Testis (tissue), 3 donors: Measurements from ENCODE around the gene PBX1. TPM values are rescaled to one million over a fixed set of nuclear protein-coding genes. Genes with fewer than 3 reads are reported as not detected.

ENCODE experiments used
- DNase-seq: peaks from one replicate; pipeline ENCODE4 v3.0.0-alpha.2; 2019
- H3K27ac ChIP-seq, 2 donors: fragments of 200-600 bp; sonication (generic); one replicate each; pipeline ENCODE4 v1.5.1; 2019
- H3K27me3 ChIP-seq: fragments of 200-600 bp; sonication (generic); one replicate; pipeline ENCODE4 v1.5.1; 2019
- H3K36me3 ChIP-seq: fragments of 200-600 bp; sonication (generic); one replicate; pipeline ENCODE4 v1.5.1; 2017; ENCODE audit warnings: low read depth; ENCODE audit errors: missing control alignments
- H3K4me1 ChIP-seq: fragments of 200-600 bp; sonication (generic); one replicate; pipeline ENCODE4 v1.5.1; 2019
- H3K4me3 ChIP-seq, 2 donors: fragments of 200-600 bp; sonication (generic); one replicate each; pipeline ENCODE4 v1.5.1; 2017 to 2019
- H3K9me3 ChIP-seq: fragments of 200-600 bp; sonication (generic); one replicate; pipeline ENCODE4 v1.5.1; 2017
- POLR2A ChIP-seq: fragments of 450-650 bp; IDR thresholded peaks from one replicate; pipeline ENCODE4 v1.6.1; 2017; ENCODE audit warnings: antibody characterized with exemption, mild to moderate bottlenecking, moderate library complexity
- WGBS, 2 donors: methylation state at CpG; one replicate each; pipeline ENCODE4 v1.1.5; 2018; 5-methylcytosine and 5-hydroxymethylcytosine counted together
- intact Hi-C: fragments of 100-400 bp; cut with DNase I; formaldehyde crosslinking; loops from one replicate; pipeline ENCODE4 v1.15.1; 2023; ENCODE audit warnings: low total_unique reads
- polyA plus RNA-seq: library from polyadenylated mRNA; stranded (reverse); fragments of 350-450 nt; fragmentation: Illumina TruSeq; extraction: RNeasy Lipid Tissue Mini Kit (QIAGEN cat#74804); gene quantifications from one replicate; pipeline ENCODE4 v1.2.3, GENCODE V29; 2014; ENCODE audit warnings: low read depth, low replicate concordance; ENCODE audit not compliant: insufficient read depth
- total RNA-seq, 2 donors: library from RNA; depleted of rRNA; stranded (reverse); fragments of >200 nt; gene quantifications; one replicate each; pipeline ENCODE4 v1.2.3, GENCODE V29; 2016
- TF ChIP-seq, protein P1 (sequence below), 3 experiments: fragments of 450-650 bp in 2 of 3; fragments of 200-600 bp in 1 of 3; sonication (generic) in 1 of 3; IDR thresholded peaks; one replicate each; pipeline ENCODE4 v1.5.1; 2016 to 2019; ENCODE audit warnings: antibody characterized with exemption in 3 of 3, mild to moderate bottlenecking in 2 of 3, moderate library complexity in 1 of 3

PBX1 gene
- total and polyA plus RNA-seq, 3 donors from 2014 or later = 20.2 to 25.0 (median 20.3) TPM

DNA sequence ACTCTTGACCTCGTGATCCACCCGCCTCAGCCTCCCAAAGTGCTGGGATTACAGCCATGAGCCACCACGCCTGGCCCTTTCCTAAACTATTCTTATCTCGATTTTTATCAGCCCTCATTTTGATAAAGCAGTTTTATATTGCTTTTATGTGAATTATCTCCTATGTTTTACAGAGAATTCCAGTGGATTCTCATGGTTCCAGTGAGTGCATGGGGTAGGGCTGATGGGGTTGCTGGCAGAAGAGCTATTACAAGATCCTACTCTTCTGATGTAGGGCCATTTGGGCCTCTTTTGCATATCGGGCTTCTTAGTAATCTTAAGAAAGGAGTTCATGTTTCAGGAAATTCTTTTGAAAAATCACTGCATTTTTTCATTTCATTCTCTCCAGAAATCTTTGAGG is 187.6 kb downstream of the PBX1 start:
- 74 to 75% methylated on average over 5 of the region's 5 CpGs for WGBS, 2 donors
- intact Hi-C loops = no loop called here
- Histone ChIP-seq H3K4me3 (no peak overlapping the region), H3K27me3 (no peaks in the 10 kb centered on the region), H3K27ac (no peak overlapping the region), H3K9me3 (no peaks in the 10 kb centered on the region), H3K4me1 (no peaks in the 10 kb centered on the region), H3K36me3 (no peaks in the 10 kb centered on the region)
- no peak for DNase-seq
- no peak for TF ChIP-seq POLR2A
- TF ChIP-seq, protein P1, sequence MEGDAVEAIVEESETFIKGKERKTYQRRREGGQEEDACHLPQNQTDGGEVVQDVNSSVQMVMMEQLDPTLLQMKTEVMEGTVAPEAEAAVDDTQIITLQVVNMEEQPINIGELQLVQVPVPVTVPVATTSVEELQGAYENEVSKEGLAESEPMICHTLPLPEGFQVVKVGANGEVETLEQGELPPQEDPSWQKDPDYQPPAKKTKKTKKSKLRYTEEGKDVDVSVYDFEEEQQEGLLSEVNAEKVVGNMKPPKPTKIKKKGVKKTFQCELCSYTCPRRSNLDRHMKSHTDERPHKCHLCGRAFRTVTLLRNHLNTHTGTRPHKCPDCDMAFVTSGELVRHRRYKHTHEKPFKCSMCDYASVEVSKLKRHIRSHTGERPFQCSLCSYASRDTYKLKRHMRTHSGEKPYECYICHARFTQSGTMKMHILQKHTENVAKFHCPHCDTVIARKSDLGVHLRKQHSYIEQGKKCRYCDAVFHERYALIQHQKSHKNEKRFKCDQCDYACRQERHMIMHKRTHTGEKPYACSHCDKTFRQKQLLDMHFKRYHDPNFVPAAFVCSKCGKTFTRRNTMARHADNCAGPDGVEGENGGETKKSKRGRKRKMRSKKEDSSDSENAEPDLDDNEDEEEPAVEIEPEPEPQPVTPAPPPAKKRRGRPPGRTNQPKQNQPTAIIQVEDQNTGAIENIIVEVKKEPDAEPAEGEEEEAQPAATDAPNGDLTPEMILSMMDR (IDR thresholded peaks at IDR 0.05) = no peak

DNA sequence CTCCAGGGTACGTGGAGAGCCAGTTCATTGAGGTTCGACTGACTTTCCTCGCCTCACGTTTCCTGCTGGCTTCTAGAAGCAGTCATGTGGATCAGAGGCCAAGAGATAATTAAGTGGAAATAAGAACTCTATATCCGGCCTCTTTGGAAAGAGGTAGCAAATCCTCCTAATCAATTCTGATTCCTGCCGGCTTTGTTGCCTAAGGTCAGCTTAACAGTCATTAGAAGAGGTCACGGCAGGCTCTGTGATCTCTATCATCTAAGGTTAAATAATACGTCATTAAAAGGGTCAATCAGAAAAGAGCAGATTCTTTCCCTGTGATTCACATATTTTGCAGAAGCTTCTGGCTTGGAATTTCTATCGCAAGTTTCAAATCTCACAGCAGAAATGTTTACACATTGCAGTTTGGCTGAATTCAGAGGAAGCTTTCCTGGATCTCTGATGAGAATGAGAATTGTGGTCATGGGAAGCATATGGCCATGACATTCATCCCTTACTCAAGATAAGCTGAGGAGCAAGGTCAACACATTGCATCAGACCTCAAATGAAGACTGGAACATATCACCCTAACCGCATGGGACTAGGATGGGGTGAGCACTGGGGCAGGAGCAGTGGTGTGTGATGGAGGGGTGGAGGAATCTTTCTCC is 189.4 kb downstream of the PBX1 start:
- no peaks in the 10 kb centered on the region for H3K9me3 ChIP-seq
- intact Hi-C loops = no loop called here
- H3K27ac ChIP-seq = peak overlapping the region in 1 of 2 donors; percentile 59
- no peaks in the 10 kb centered on the region for H3K4me1 ChIP-seq
- peak; percentile 22 for DNase-seq
- H3K4me3 ChIP-seq = no peak overlapping the region
- 41 to 57% methylated on average over 10 of the region's 10 CpGs for WGBS, 2 donors
- H3K27me3 ChIP-seq = no peaks in the 10 kb centered on the region
- TF ChIP-seq, protein P1 (IDR thresholded peaks at IDR 0.05) = no peak
- TF ChIP-seq POLR2A = no peak
- no peaks in the 10 kb centered on the region for H3K36me3 ChIP-seq

DNA sequence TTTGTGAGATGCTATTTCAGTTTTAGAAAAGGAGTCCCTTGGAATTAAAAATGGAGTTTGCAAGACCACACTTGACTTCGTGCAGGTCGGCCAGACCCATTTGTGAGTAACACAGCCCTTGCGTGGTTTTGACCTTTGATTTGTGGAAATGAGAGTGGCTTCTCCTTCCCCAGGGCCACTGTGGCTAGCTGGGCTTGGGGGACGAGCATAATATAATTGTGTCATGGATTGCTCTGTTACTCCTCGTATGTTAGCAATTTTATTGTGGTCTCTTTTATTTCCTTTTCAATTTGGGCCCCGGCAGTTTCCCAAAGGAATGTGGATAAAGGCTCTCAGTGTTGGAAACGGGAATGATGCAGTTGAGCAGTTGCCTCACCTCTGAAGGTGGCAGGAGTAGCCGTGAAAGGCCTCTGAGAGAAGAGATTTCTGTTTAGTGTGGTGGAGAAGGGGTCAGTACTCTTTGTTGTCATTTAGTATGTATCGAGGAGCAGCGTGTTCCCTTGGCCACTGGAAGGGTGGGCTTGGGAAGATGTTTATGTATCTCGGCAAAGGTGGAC is 194.6 kb downstream of the PBX1 start:
- Histone ChIP-seq H3K4me1 (no peaks in the 10 kb centered on the region), H3K4me3 (no peak overlapping the region), H3K9me3 (no peaks in the 10 kb centered on the region), H3K36me3 (no peaks in the 10 kb centered on the region), H3K27ac (peak overlapping the region; percentile 23 to 58), H3K27me3 (no peaks in the 10 kb centered on the region)
- TF ChIP-seq, protein P1 (IDR thresholded peaks at IDR 0.05) = no peak
- TF ChIP-seq POLR2A = no peak
- 59 to 68% methylated on average over 11 of the region's 11 CpGs for WGBS, 2 donors
- DNase-seq = no peak
- intact Hi-C loops = no loop called here

DNA sequence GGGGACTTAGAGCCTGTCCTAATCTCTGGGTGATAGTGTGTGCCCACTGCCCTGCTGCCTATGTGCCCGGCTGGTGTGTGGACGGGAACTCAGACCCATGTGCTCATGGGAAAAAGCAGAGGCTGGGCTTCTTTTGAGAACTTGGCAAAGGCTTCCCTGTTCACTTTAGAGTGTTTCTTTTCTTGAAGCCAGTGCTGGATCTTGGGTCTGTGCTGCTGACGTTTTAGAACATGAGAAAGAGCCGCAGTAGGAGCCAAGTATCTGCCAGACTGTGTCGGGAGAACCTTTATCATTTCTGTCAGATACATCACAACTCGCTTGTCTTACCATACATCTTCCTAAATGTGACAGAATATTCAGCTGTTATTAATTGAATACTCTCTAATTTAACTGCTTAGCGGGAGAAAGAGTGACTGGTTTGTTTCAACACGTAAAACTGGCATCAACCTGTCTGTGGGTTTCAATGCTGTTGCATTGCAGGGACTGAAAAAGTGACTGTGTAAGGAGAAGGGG is 195.2 kb downstream of the PBX1 start:
- H3K36me3 ChIP-seq = no peaks in the 10 kb centered on the region
- no peak overlapping the region for H3K4me3 ChIP-seq
- no peaks in the 10 kb centered on the region for H3K4me1 ChIP-seq
- H3K9me3 ChIP-seq = no peaks in the 10 kb centered on the region
- intact Hi-C loops = no loop called here
- peak; percentile 48 for DNase-seq
- whole genome bisulfite sequencing, 2 donors = 47 to 56% methylated on average over 8 of the region's 8 CpGs
- H3K27ac ChIP-seq = peak overlapping the region; percentile 23 to 58
- TF ChIP-seq, protein P1 (IDR thresholded peaks at IDR 0.05) = no peak
- no peak for TF ChIP-seq POLR2A
- no peaks in the 10 kb centered on the region for H3K27me3 ChIP-seq

DNA sequence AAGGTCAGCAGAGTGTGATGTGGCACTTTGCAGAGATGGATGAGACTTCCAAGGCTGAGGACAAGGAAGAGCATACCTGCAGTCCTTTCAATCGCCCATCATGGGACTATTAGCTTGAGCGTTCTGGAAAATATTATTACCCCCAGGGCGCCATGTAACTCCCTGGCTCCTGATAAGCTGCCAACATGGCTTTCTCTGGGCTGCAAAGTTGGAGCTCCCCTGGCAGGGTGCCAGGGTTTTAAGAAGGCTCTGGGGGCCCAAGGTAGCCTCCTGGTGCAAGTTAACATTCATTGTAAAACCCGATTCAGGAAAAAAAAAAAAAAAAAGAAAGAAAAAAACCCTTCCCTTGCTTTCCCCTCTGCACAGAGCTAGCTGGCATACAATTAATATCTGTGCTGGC is 196.7 kb downstream of the PBX1 start:
- no peaks in the 10 kb centered on the region for H3K27me3 ChIP-seq
- no peak for DNase-seq
- H3K9me3 ChIP-seq = no peaks in the 10 kb centered on the region
- H3K27ac ChIP-seq = no peak overlapping the region
- WGBS, 2 donors = 74 to 91% methylated on average over 4 of the region's 4 CpGs
- intact Hi-C loops = no loop called here
- H3K4me3 ChIP-seq = no peak overlapping the region
- H3K36me3 ChIP-seq = no peaks in the 10 kb centered on the region
- TF ChIP-seq, protein P1 (IDR thresholded peaks at IDR 0.05) = no peak
- TF ChIP-seq POLR2A = no peak
- peaks cover 5% of the 10 kb centered on the region for H3K4me1 ChIP-seq
